ENCODE measurements around the gene NELFA.

The NELFA gene

GRCh38 chr4:2015008-2015407 is 6.2 kb upstream of the NELFA start:
- H3K27ac ChIP-seq (ENCODE audit: extremely low read depth, low read depth, low read length), result no peak overlapping the region
- H3K36me3 ChIP-seq (ENCODE audit: control insufficient read depth in 2 of 2, insufficient read depth in 1 of 2, low read length in 2 of 2), result no peaks in the 10 kb centered on the region
- H3K4me3 ChIP-seq (ENCODE audit: low read depth, low read length), result no peak overlapping the region
- CTCF ChIA-PET, result no interaction called here
- POLR2A ChIA-PET, result no interaction called here
- TF ChIP-seq ZNF248 (tag by site-specific recombination; IDR thresholded peaks at IDR 0.05) (no peak), ZNF518A (tag by site-specific recombination; conservative IDR thresholded peaks at IDR 0.05; ENCODE audit: low read depth) (no peak), ZNF473 (tag by site-specific recombination; IDR thresholded peaks at IDR 0.05) (no peak), ZNF274 (IDR thresholded peaks at IDR 0.05; ENCODE audit: low read length) (no peak), ZNF274 (tag by site-specific recombination; IDR thresholded peaks at IDR 0.05; ENCODE audit: borderline replicate concordance) (no peak), OSR2 (tag by site-specific recombination; IDR thresholded peaks at IDR 0.05) (no peak), GLI4 (tag by site-specific recombination; IDR thresholded peaks at IDR 0.05) (no peak), ZNF548 (tag by site-specific recombination; IDR thresholded peaks at IDR 0.05) (no peak), INSM2 (tag by site-specific recombination; IDR thresholded peaks at IDR 0.05) (no peak), ZNF112 (tag by site-specific recombination; IDR thresholded peaks at IDR 0.05) (no peak), ZNF292 (tag by site-specific recombination; IDR thresholded peaks at IDR 0.05; ENCODE audit: borderline replicate concordance, low read depth) (no peak), YY2 (tag by site-specific recombination; IDR thresholded peaks at IDR 0.05) (no peak), KLF10 (tag by site-specific recombination; IDR thresholded peaks at IDR 0.05) (no peak), ZBTB6 (tag by site-specific recombination; IDR thresholded peaks at IDR 0.05) (no peak), ZBTB20 (tag by site-specific recombination; IDR thresholded peaks at IDR 0.05) (no peak), ZNF221 (tag by site-specific recombination; IDR thresholded peaks at IDR 0.05; ENCODE audit: borderline replicate concordance) (no peak), MEIS1 (CRISPR knock-in tag; IDR thresholded peaks at IDR 0.05; ENCODE audit: borderline replicate concordance) (no peak), ZNF792 (tag by site-specific recombination; IDR thresholded peaks at IDR 0.05) (no peak)
- H3K4me1 ChIP-seq (ENCODE audit: control insufficient read depth, insufficient read depth, low read length), result no peaks in the 10 kb centered on the region
- no peaks in the 10 kb centered on the region for H3K9me3 ChIP-seq (ENCODE audit: control insufficient read depth, insufficient read depth, low read depth, low read length)

GRCh38 chr4:2011583-2011982 is 2.8 kb upstream of the NELFA start:
- Histone ChIP-seq H3K4me3 (ENCODE audit: low read depth, low read length) (no peak overlapping the region), H3K27ac (ENCODE audit: extremely low read depth, low read depth, low read length) (no peak overlapping the region), H3K36me3 (ENCODE audit: control insufficient read depth in 2 of 2, insufficient read depth in 1 of 2, low read length in 2 of 2) (peaks cover 0 to 3% of the 10 kb centered on the region in 2 experiments; a peak in 2 of 3 replicates), H3K9me3 (ENCODE audit: control insufficient read depth, insufficient read depth, low read depth, low read length) (no peaks in the 10 kb centered on the region), H3K4me1 (ENCODE audit: control insufficient read depth, insufficient read depth, low read length) (no peaks in the 10 kb centered on the region)
- CTCF ChIA-PET, result no interaction called here
- POLR2A ChIA-PET, result no interaction called here
- no peak for TF ChIP-seq ZNF280C (tag by site-specific recombination; IDR thresholded peaks at IDR 0.05)
- TF ChIP-seq ZNF549 (tag by site-specific recombination; IDR thresholded peaks at IDR 0.05), result no peak

Measured in HEK293 (cell line).